ENCODE results near the gene LRFN2. TPM values are rescaled to one million over a fixed set of nuclear protein-coding genes. Genes with fewer than 3 reads are reported as not detected.
A peak's percentile ranks its signal among the peaks of the same experiment; 100 is the strongest.

LRFN2 gene
- total RNA-seq, 2 donors from 2014 or later: 0.29 to 0.50 TPM

GRCh38 chr6:40460380-40460779 is 126.8 kb downstream of the LRFN2 start:
- H3K4me1 Mint-ChIP-seq (ENCODE audit: low read depth in 2 of 2): peaks cover 19 to 33% of the 10 kb centered on the region in 2 donors
- no peak for ATAC-seq

GRCh38 chr6:40457261-40457660 is 129.9 kb downstream of the LRFN2 start:
- Mint-ChIP-seq H3K4me3 (peak overlapping the region; percentile 67), H3K36me3 (no peaks in the 10 kb centered on the region), H3K27ac (peak overlapping the region in 1 of 2 donors; percentile 60), H3K9me3 (no peaks in the 10 kb centered on the region), H3K27me3 (peaks cover 3 to 8% of the 10 kb centered on the region in 2 donors), H3K4me1 (ENCODE audit: low read depth in 2 of 2) (peaks cover 19 to 40% of the 10 kb centered on the region in 2 donors)
- DNase-seq (ENCODE audit: low spot score) (no peak), ATAC-seq (no peak)

More at GRCh38 chr6:40460380-40460779, 126.8 kb downstream of the LRFN2 start:
- H3K36me3 Mint-ChIP-seq: no peaks in the 10 kb centered on the region
- H3K4me3 Mint-ChIP-seq: no peak overlapping the region
- no peaks in the 10 kb centered on the region for H3K9me3 Mint-ChIP-seq
- H3K27me3 Mint-ChIP-seq: peaks cover 0 to 7% of the 10 kb centered on the region in 2 donors
- no peak for DNase-seq (ENCODE audit: low spot score)
- H3K27ac Mint-ChIP-seq: no peak overlapping the region

GRCh38 chr6:40456390-40457013 is 130.7 kb downstream of the LRFN2 start:
- Mint-ChIP-seq H3K9me3 (no peaks in the 10 kb centered on the region), H3K27ac (peak overlapping the region; percentile 26 to 60), H3K4me3 (peak overlapping the region; percentile 67), H3K36me3 (no peaks in the 10 kb centered on the region), H3K4me1 (ENCODE audit: low read depth in 2 of 2) (peaks cover 19 to 40% of the 10 kb centered on the region in 2 donors), H3K27me3 (peaks cover 3 to 8% of the 10 kb centered on the region in 2 donors)
- no peak for DNase-seq (ENCODE audit: low spot score)
- peak in 1 of 2 donors; percentile 15 for ATAC-seq

- H3K27ac Mint-ChIP-seq: peak overlapping the region; percentile 26 to 60
- DNase-seq (ENCODE audit: low spot score): no peak
- H3K9me3 Mint-ChIP-seq: no peaks in the 10 kb centered on the region
- H3K4me1 Mint-ChIP-seq (ENCODE audit: low read depth in 2 of 2): peaks cover 19 to 40% of the 10 kb centered on the region in 2 donors
- H3K4me3 Mint-ChIP-seq: peak overlapping the region; percentile 67
- no peaks in the 10 kb centered on the region for H3K36me3 Mint-ChIP-seq
- ATAC-seq: peak in 1 of 2 donors; percentile 50
- peaks cover 3 to 8% of the 10 kb centered on the region in 2 donors for H3K27me3 Mint-ChIP-seq
These were observed 131.3 kb downstream of the LRFN2 start for GRCh38 chr6:40455686-40456389.

- ATAC-seq: no peak
- no peak overlapping the region for H3K4me3 Mint-ChIP-seq
These were observed 136.7 kb downstream of the LRFN2 start for GRCh38 chr6:40450483-40450882.

GRCh38 chr6:40444811-40445210 is 142.4 kb downstream of the LRFN2 start:
- Mint-ChIP-seq H3K27me3 (peaks cover 0 to 6% of the 10 kb centered on the region in 2 donors), H3K9me3 (no peaks in the 10 kb centered on the region), H3K4me1 (ENCODE audit: low read depth in 2 of 2) (peaks cover 27 to 29% of the 10 kb centered on the region in 2 donors), H3K4me3 (no peak overlapping the region), H3K27ac (no peak overlapping the region), H3K36me3 (no peaks in the 10 kb centered on the region)
- DNase-seq (ENCODE audit: low spot score) (no peak), ATAC-seq (no peak)

More at GRCh38 chr6:40450483-40450882, 136.7 kb downstream of the LRFN2 start:
- no peaks in the 10 kb centered on the region for H3K36me3 Mint-ChIP-seq
- no peak overlapping the region for H3K27ac Mint-ChIP-seq
- no peaks in the 10 kb centered on the region for H3K9me3 Mint-ChIP-seq
- DNase-seq (ENCODE audit: low spot score): no peak
- H3K27me3 Mint-ChIP-seq: peaks cover 8 to 9% of the 10 kb centered on the region in 2 donors
- peaks cover 11 to 30% of the 10 kb centered on the region in 2 donors for H3K4me1 Mint-ChIP-seq (ENCODE audit: low read depth in 2 of 2)

- no peak for DNase-seq (ENCODE audit: low spot score)
- Mint-ChIP-seq H3K36me3 (no peaks in the 10 kb centered on the region), H3K9me3 (no peaks in the 10 kb centered on the region), H3K27ac (no peak overlapping the region), H3K4me3 (no peak overlapping the region), H3K27me3 (peaks cover 0 to 6% of the 10 kb centered on the region in 2 donors), H3K4me1 (ENCODE audit: low read depth in 2 of 2) (peaks cover 31 to 34% of the 10 kb centered on the region in 2 donors)
- no peak for ATAC-seq
These were observed 142.9 kb downstream of the LRFN2 start for GRCh38 chr6:40444312-40444711.

GRCh38 chr6:40443842-40444241 is 143.3 kb downstream of the LRFN2 start:
- H3K4me1 Mint-ChIP-seq (ENCODE audit: low read depth in 2 of 2): peaks cover 30 to 36% of the 10 kb centered on the region in 2 donors
- no peaks in the 10 kb centered on the region for H3K36me3 Mint-ChIP-seq
- ATAC-seq (no peak), DNase-seq (ENCODE audit: low spot score) (no peak)
- H3K27ac Mint-ChIP-seq: no peak overlapping the region
- H3K27me3 Mint-ChIP-seq: peaks cover 0 to 6% of the 10 kb centered on the region in 2 donors
- H3K4me3 Mint-ChIP-seq: no peak overlapping the region
- H3K9me3 Mint-ChIP-seq: no peaks in the 10 kb centered on the region

GRCh38 chr6:40442591-40442990 is 144.6 kb downstream of the LRFN2 start:
- H3K36me3 Mint-ChIP-seq: no peaks in the 10 kb centered on the region

GRCh38 chr6:40441150-40441549 is 146.0 kb downstream of the LRFN2 start:
- no peak for ATAC-seq
- H3K4me1 Mint-ChIP-seq (ENCODE audit: low read depth in 2 of 2): peaks cover 38 to 44% of the 10 kb centered on the region in 2 donors
- no peaks in the 10 kb centered on the region for H3K27me3 Mint-ChIP-seq
- no peak for DNase-seq (ENCODE audit: low spot score)
- no peak overlapping the region for H3K4me3 Mint-ChIP-seq
- no peaks in the 10 kb centered on the region for H3K36me3 Mint-ChIP-seq
- peak overlapping the region in 1 of 2 donors; percentile 13 for H3K27ac Mint-ChIP-seq
- no peaks in the 10 kb centered on the region for H3K9me3 Mint-ChIP-seq

More at GRCh38 chr6:40442591-40442990, 144.6 kb downstream of the LRFN2 start:
- ATAC-seq: no peak
- H3K4me3 Mint-ChIP-seq: no peak overlapping the region
- H3K4me1 Mint-ChIP-seq (ENCODE audit: low read depth in 2 of 2): peaks cover 28 to 36% of the 10 kb centered on the region in 2 donors
- no peak overlapping the region for H3K27ac Mint-ChIP-seq
- DNase-seq (ENCODE audit: low spot score): no peak
- no peaks in the 10 kb centered on the region for H3K9me3 Mint-ChIP-seq
- H3K27me3 Mint-ChIP-seq: peaks cover 0 to 4% of the 10 kb centered on the region in 2 donors

- ATAC-seq (peak; percentile 41 to 43), DNase-seq (ENCODE audit: low spot score) (no peak)
- Mint-ChIP-seq H3K27ac (peak overlapping the region; percentile 64 to 79), H3K9me3 (no peaks in the 10 kb centered on the region), H3K4me3 (peak overlapping the region; percentile 50), H3K36me3 (no peaks in the 10 kb centered on the region), H3K27me3 (no peaks in the 10 kb centered on the region), H3K4me1 (ENCODE audit: low read depth in 2 of 2) (peaks cover 38 to 44% of the 10 kb centered on the region in 2 donors)
These were observed 147.1 kb downstream of the LRFN2 start for GRCh38 chr6:40440053-40440452.

- no peak for DNase-seq (ENCODE audit: low spot score)
- H3K4me1 Mint-ChIP-seq (ENCODE audit: low read depth in 2 of 2): peaks cover 35 to 44% of the 10 kb centered on the region in 2 donors
- peak overlapping the region; percentile 50 for H3K4me3 Mint-ChIP-seq
- no peaks in the 10 kb centered on the region for H3K36me3 Mint-ChIP-seq
- H3K27me3 Mint-ChIP-seq: no peaks in the 10 kb centered on the region
- peak overlapping the region; percentile 64 to 79 for H3K27ac Mint-ChIP-seq
- ATAC-seq: no peak
- no peaks in the 10 kb centered on the region for H3K9me3 Mint-ChIP-seq
These were observed 148.0 kb downstream of the LRFN2 start for GRCh38 chr6:40439026-40439800.

- no peaks in the 10 kb centered on the region for H3K27me3 Mint-ChIP-seq
- peak overlapping the region; percentile 64 to 79 for H3K27ac Mint-ChIP-seq
- no peaks in the 10 kb centered on the region for H3K9me3 Mint-ChIP-seq
- H3K4me3 Mint-ChIP-seq: no peak overlapping the region
- H3K4me1 Mint-ChIP-seq (ENCODE audit: low read depth in 2 of 2): peaks cover 35 to 44% of the 10 kb centered on the region in 2 donors
- H3K36me3 Mint-ChIP-seq: no peaks in the 10 kb centered on the region
- ATAC-seq (no peak), DNase-seq (ENCODE audit: low spot score) (no peak)
These were observed 148.8 kb downstream of the LRFN2 start for GRCh38 chr6:40438246-40438887.

Measured in natural killer cell treated with Interleukin-12 subunit alpha and Interleukin-12 subunit beta and Interleukin-15 and Interleukin-18, amount 100 ng/mL, for 72 hours (primary cell).